Measurements from ENCODE around the gene GABRR1. TPM values are rescaled to one million over a fixed set of nuclear protein-coding genes. Genes with fewer than 3 reads are reported as not detected.

GABRR1 gene
- total RNA-seq, 2 experiments from 2014 or later, result not detected

DNA sequence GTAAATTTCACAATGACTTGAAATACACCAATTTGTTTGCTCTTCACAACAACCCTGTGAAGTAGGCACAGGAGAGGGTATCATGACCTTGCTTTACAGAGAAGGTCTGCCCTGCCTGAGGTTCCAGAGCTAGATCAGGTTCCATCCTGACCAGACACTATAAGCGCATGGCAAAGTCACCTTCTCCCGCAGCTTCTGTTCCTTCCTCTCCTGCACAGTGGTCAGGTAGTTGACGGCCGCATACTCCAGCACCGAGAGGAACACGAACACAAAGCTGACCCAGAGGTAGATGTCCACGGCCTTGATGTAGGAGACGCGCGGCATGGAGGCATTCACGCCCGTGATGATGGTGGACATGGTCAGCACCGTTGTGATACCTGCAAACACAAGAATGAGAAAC, 37.0 kb downstream of the GABRR1 start:
- Histone ChIP-seq H3K36me3 (ENCODE audit: insufficient read depth, low read length) (no peaks in the 10 kb centered on the region), H3K27ac (ENCODE audit: low read depth, low read length, poor library complexity, severe bottlenecking) (no peak overlapping the region), H3K79me2 (ENCODE audit: insufficient read depth, low read depth, low read length) (no peaks in the 10 kb centered on the region), H3K9me2 (ENCODE audit: insufficient read depth, low read length) (no peaks in the 10 kb centered on the region), H3K4me2 (ENCODE audit: low read length) (no peak overlapping the region), H3K4me3 (ENCODE audit: low read depth, low read length, poor library complexity, severe bottlenecking) (no peak overlapping the region), H4K20me1 (ENCODE audit: insufficient read depth, low read length) (no peaks in the 10 kb centered on the region), H3K4me1 (ENCODE audit: insufficient read depth, low read length, poor library complexity, severe bottlenecking) (no peaks in the 10 kb centered on the region), H3K9me3 (ENCODE audit: low read length) (no peaks in the 10 kb centered on the region), H2AFZ (ENCODE audit: low read length) (no peak overlapping the region)
- ChIA-PET CTCF (ENCODE audit: unreplicated experiment) (no interaction called here), POLR2A (no interaction called here)
- no TSS peak for BruUV-seq (replicated peaks)
- DNase-seq (ENCODE audit: low spot score), result no peak
- intact Hi-C loops (cut with micrococcal nuclease; ENCODE audit: unreplicated experiment), result no loop called here
- TF ChIP-seq EZH2phosphoT487 (IDR thresholded peaks at IDR 0.05; ENCODE audit: borderline replicate concordance, low read depth, low read length), result no peak
- TF ChIP-seq, protein P1, sequence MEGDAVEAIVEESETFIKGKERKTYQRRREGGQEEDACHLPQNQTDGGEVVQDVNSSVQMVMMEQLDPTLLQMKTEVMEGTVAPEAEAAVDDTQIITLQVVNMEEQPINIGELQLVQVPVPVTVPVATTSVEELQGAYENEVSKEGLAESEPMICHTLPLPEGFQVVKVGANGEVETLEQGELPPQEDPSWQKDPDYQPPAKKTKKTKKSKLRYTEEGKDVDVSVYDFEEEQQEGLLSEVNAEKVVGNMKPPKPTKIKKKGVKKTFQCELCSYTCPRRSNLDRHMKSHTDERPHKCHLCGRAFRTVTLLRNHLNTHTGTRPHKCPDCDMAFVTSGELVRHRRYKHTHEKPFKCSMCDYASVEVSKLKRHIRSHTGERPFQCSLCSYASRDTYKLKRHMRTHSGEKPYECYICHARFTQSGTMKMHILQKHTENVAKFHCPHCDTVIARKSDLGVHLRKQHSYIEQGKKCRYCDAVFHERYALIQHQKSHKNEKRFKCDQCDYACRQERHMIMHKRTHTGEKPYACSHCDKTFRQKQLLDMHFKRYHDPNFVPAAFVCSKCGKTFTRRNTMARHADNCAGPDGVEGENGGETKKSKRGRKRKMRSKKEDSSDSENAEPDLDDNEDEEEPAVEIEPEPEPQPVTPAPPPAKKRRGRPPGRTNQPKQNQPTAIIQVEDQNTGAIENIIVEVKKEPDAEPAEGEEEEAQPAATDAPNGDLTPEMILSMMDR (conservative IDR thresholded peaks at IDR 0.05; ENCODE audit: low read length), result no peak

DNA sequence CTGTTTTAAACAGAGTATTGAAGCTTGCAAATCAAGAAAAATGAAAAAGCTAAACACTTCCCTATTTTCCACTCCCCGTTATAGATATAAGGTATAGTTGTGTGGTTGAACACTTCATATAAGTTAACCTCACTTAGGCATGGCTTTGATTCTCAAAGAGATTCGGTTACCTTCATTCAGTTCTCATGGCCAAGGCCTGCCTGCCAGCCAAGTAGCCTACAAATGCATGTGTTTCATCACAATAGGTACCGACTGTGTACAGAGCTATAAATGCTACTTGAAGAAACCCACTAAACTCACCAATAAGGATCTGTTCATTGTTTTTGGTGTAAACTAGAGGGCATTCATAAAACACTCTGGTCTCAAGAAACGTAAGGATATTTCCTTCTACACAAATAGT, 43.5 kb downstream of the GABRR1 start:
- H3K4me1 ChIP-seq (ENCODE audit: insufficient read depth, low read length, poor library complexity, severe bottlenecking), result no peaks in the 10 kb centered on the region
- no TSS peak for BruUV-seq (replicated peaks)

DNA sequence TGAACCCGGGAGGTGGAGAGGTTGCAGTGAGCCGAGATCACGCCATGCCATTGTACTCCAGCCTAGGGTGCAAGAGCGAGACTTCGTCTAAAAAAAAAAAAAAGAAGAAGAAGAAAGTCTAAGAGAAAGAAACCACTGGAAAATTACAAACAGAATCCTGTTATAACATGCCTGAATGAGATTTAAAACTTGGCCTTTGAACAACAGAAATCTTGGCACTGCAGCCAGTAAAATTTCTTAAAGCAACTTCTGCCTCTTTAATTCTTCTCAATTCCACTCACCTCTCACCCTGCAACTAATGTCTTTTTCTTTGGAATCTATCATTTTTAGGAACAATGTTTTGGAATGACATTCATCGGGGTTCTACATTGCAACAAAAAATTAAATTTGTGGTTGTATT, 45.0 kb downstream of the GABRR1 start:
- no peaks in the 10 kb centered on the region for H3K9me3 ChIP-seq (ENCODE audit: low read length)
- no peaks in the 10 kb centered on the region for H3K9me2 ChIP-seq (ENCODE audit: insufficient read depth, low read length)
- no peak overlapping the region for H3K4me2 ChIP-seq (ENCODE audit: low read length)
- H3K36me3 ChIP-seq (ENCODE audit: insufficient read depth, low read length), result no peaks in the 10 kb centered on the region
- CTCF ChIA-PET (ENCODE audit: unreplicated experiment), result no interaction called here
- TF ChIP-seq EZH2phosphoT487 (IDR thresholded peaks at IDR 0.05; ENCODE audit: borderline replicate concordance, low read depth, low read length), result no peak
- TF ChIP-seq, protein P1 (conservative IDR thresholded peaks at IDR 0.05; ENCODE audit: low read length), result no peak
- no peaks in the 10 kb centered on the region for H4K20me1 ChIP-seq (ENCODE audit: insufficient read depth, low read length)
- no peak overlapping the region for H3K4me3 ChIP-seq (ENCODE audit: low read depth, low read length, poor library complexity, severe bottlenecking)
- H3K27ac ChIP-seq (ENCODE audit: low read depth, low read length, poor library complexity, severe bottlenecking), result no peak overlapping the region
- H2AFZ ChIP-seq (ENCODE audit: low read length), result no peak overlapping the region
- no peaks in the 10 kb centered on the region for H3K4me1 ChIP-seq (ENCODE audit: insufficient read depth, low read length, poor library complexity, severe bottlenecking)
- POLR2A ChIA-PET, result interaction anchor here (1.2 kb wide), 1 partner anchor 9 kb away, joined by 8 read pairs; no protein-coding TSS in a partner anchor
- no peaks in the 10 kb centered on the region for H3K79me2 ChIP-seq (ENCODE audit: insufficient read depth, low read depth, low read length)
- no peak for DNase-seq (ENCODE audit: low spot score)
- intact Hi-C loops (cut with micrococcal nuclease; ENCODE audit: unreplicated experiment), result no loop called here
- no TSS peak for BruUV-seq (replicated peaks)

More for the DNA sequence above, 43.5 kb downstream of the GABRR1 start:
- no peak overlapping the region for H3K4me3 ChIP-seq (ENCODE audit: low read depth, low read length, poor library complexity, severe bottlenecking)
- H3K79me2 ChIP-seq (ENCODE audit: insufficient read depth, low read depth, low read length), result no peaks in the 10 kb centered on the region
- DNase-seq (ENCODE audit: low spot score), result no peak
- intact Hi-C loops (cut with micrococcal nuclease; ENCODE audit: unreplicated experiment), result no loop called here
- no peaks in the 10 kb centered on the region for H3K9me2 ChIP-seq (ENCODE audit: insufficient read depth, low read length)
- POLR2A ChIA-PET, result interaction anchor here (0.5 to 0.8 kb wide), 4 partner anchors 9 to 768 kb away, joined by 3 to 4 read pairs (median 3); partner anchors contain the start of gene PM20D2
- no peak overlapping the region for H2AFZ ChIP-seq (ENCODE audit: low read length)
- TF ChIP-seq, protein P1 (conservative IDR thresholded peaks at IDR 0.05; ENCODE audit: low read length), result no peak
- TF ChIP-seq EZH2phosphoT487 (IDR thresholded peaks at IDR 0.05; ENCODE audit: borderline replicate concordance, low read depth, low read length), result no peak
- no peaks in the 10 kb centered on the region for H3K9me3 ChIP-seq (ENCODE audit: low read length)
- CTCF ChIA-PET (ENCODE audit: unreplicated experiment), result interaction anchor here (0.5 kb wide), 1 partner anchor 620 kb away, joined by 3 read pairs; no protein-coding TSS in a partner anchor
- H3K27ac ChIP-seq (ENCODE audit: low read depth, low read length, poor library complexity, severe bottlenecking), result no peak overlapping the region
- H3K36me3 ChIP-seq (ENCODE audit: insufficient read depth, low read length), result no peaks in the 10 kb centered on the region
- no peaks in the 10 kb centered on the region for H4K20me1 ChIP-seq (ENCODE audit: insufficient read depth, low read length)
- no peak overlapping the region for H3K4me2 ChIP-seq (ENCODE audit: low read length)

Data from OCI-LY7 (cell line).